Measurements from ENCODE around the gene BEND6.

BEND6 gene, protein sequence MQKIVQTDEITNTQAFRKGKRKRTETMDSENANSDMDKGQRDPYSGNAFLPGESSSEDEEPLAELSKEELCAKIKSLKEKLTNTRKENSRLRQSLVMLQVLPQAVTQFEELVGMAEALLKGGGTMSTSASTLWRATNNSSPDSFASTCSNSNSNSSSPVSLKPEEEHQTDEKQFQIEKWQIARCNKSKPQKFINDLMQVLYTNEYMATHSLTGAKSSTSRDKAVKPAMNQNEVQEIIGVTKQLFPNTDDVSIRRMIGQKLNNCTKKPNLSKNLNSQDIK

DNA sequence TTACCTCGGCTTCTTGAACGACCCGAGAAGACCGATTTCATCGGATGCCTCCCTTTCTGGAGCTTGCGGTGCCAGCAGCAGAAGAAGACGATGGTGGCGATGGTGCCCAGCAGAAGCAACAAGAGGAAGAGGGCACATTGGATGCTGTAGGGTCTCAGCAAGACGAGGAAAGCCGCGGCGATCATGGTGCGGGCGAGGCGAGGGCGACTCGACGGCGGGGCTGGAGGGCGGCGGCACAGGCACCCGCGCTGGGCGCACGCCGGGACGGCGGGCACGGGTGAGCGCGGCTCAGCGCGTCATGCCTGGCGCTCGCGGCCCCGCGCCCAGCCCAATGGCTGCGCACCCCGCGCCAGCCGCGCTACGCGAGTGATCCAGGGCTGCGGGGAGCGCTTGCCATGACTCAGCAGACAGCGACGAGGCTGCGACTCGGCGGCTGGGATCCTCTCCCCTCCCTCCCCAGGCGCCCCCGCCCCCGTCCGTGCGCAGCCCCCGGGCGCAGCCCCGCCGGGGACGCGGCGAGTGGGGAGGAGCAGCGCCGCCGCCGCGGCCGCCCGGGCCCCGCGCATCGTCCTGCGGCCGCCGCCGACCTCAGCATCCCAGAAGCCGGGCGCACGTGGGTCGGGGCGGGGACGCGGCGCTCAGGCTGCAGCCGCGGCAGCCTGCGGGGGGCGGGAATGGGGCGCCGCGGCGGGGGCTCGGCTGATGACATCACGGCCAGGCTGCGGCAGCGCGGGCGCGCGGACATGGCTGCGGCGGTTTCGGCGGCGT is at the start of gene BEND6:
BEND6 (plus strand) TSS at position 705 of the 768 bp plus-strand sequence. CDS start 26,704 bp downstream, outside the sequence.
- Mint-ChIP-seq H3K4me3 (peak within 1 kb of the TSS; percentile 93), H3K27ac (peak within 1 kb of the TSS; percentile 72), H3K27me3 (peaks cover 45% of the 10 kb centered on the region), H3K4me1 (ENCODE audit: low read depth) (peaks cover 24% of the 10 kb centered on the region), H3K36me3 (no peaks in the 10 kb centered on the region), H3K9me3 (ENCODE audit: low read depth) (no peaks in the 10 kb centered on the region)

DNA sequence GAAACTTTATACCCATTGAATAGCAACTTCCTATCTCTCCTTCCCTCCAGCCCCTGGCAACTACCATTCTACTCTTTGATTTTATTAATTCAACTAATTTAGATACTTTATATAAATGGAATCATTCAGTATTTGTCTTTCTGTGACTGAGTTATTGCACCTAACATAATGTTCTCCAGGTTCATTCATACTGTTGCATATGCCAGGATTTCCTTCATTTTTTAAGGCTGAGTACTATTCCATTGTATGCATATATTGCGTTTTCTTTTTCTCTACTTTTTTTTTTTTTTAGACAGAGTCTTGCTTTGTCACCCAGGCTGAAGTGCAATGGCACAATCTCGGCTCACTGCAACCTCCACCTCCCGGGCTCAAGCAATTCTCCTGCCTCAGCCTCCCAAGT is 49.5 kb upstream of the BEND6 start:
- Mint-ChIP-seq H3K4me3 (no peak overlapping the region), H3K4me1 (ENCODE audit: low read depth) (no peaks in the 10 kb centered on the region), H3K36me3 (no peaks in the 10 kb centered on the region), H3K9me3 (ENCODE audit: low read depth) (no peaks in the 10 kb centered on the region), H3K27ac (no peak overlapping the region), H3K27me3 (peaks cover 2% of the 10 kb centered on the region)

DNA sequence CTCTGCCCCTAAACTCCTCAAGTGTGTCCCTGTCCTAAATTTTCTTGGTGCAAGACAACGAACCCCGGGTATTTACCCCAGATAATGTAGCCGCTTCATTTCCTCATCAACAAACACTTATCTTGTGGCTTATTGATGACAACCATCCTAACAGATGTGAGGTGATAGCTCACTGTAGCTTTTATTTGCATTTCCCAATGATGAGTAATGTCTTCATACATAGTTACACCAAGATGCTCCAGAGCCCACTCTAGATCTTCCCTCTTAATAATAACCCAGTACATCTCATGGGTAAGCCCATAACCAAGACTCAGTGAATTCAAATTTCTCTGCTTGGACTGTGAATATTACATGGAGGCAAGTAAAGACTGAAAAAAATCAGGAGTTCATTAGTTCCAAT is 48.2 kb upstream of the BEND6 start:
- H3K9me3 Mint-ChIP-seq (ENCODE audit: low read depth), result no peaks in the 10 kb centered on the region
- H3K4me1 Mint-ChIP-seq (ENCODE audit: low read depth), result no peaks in the 10 kb centered on the region
- H3K4me3 Mint-ChIP-seq, result no peak overlapping the region
- H3K27ac Mint-ChIP-seq, result no peak overlapping the region
- no peaks in the 10 kb centered on the region for H3K36me3 Mint-ChIP-seq
- H3K27me3 Mint-ChIP-seq, result peaks cover 2% of the 10 kb centered on the region

DNA sequence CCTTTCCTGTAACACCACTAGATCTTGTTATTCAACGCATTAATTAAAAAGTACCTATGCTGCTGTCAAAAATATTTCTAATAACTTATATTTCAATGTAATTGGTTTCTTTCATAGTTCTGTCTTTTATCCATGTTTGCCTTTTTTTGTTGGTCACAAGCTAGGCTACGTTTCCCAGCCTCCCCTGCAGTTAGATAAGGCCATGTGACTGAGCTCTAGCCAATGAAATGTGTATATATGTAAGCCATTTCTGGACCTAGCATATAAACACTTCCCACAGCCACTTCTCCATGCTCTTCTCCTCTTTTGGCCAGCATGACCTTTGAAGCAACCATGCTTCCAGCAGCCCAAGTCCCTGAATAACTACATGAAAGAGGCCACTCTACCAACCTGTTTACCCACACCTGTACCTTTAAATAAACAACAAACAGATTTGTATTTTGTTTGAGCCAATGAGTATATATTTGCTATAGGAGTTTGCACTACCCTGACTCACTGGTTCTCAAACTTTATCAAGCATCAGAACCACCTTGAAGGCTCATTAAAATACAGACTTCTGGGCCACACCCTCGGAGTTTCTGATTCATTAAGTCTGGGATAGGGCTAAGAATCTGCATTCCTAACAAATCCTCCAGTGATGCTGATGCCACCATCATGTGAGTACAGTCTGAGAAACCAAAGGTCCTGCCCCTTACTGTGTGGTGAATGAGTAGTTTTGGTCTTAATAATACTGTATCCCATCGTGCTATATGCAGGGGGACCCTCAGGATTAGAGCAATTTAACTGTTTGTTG is 45.6 kb upstream of the BEND6 start:
- Mint-ChIP-seq H3K27ac (no peak overlapping the region), H3K27me3 (peaks cover 2% of the 10 kb centered on the region), H3K4me1 (ENCODE audit: low read depth) (peaks cover 2% of the 10 kb centered on the region), H3K4me3 (no peak overlapping the region), H3K36me3 (no peaks in the 10 kb centered on the region), H3K9me3 (ENCODE audit: low read depth) (no peaks in the 10 kb centered on the region)

DNA sequence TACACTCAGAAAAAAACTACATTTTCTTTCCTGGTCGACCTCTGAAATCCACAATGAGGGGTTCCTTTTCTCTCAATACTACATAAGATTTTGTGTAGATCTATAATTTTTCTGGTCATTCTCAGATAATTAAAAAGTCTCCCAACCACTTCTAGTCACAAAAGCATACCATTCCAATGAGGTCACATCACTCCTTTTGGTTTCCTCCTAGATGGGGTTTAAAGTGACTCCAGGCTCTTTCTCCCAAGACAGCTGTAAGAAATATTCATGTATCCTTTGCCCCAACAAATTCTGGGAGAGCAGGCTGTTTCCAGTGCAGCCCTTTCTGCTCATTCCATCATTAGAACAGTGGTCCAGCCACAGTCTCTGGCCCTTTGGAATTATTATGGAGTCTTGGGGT is 43.1 kb upstream of the BEND6 start:
- H3K4me3 Mint-ChIP-seq, result no peak overlapping the region
- no peak overlapping the region for H3K27ac Mint-ChIP-seq
- H3K27me3 Mint-ChIP-seq, result no peaks in the 10 kb centered on the region
- no peaks in the 10 kb centered on the region for H3K36me3 Mint-ChIP-seq
- peaks cover 2% of the 10 kb centered on the region for H3K4me1 Mint-ChIP-seq (ENCODE audit: low read depth)
- no peaks in the 10 kb centered on the region for H3K9me3 Mint-ChIP-seq (ENCODE audit: low read depth)

DNA sequence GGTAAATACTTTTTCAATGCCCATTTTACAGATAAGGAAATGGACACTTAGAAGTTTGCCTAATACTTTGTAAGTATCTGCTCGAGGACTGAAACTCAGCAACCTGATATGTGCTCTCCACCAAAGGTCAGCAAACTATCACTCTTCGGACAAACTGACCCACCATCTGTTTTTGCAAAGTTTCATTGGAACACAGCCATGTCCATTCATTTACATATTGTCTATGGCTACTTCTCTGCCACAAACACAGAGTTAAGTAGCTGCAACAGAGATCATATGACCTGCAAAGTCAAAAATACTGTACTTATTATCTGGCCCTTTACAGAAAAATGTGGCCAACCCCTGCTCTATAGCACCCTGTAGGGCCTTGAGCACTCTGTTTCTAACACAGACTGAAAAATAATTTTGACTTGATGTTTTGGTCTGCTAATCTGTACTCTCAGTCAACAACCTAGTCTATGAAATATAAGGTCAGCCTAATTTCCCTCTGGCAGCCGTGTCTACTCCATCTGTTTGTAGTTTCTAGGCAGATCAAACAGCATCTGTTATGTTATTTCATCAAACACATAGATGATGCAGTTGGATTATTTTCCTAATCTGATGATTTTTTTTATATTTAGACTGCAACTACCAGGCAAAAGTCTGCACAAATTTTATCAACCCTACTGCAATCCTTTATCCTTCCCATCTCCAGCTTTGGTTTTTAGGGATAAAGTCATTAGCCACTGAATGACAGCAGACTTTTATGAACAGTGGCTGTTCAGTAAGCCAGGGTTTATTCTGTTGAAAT is 41.4 kb upstream of the BEND6 start:
- H3K27me3 Mint-ChIP-seq, result no peaks in the 10 kb centered on the region
- H3K4me1 Mint-ChIP-seq (ENCODE audit: low read depth), result peaks cover 2% of the 10 kb centered on the region
- no peaks in the 10 kb centered on the region for H3K36me3 Mint-ChIP-seq
- no peak overlapping the region for H3K27ac Mint-ChIP-seq
- H3K9me3 Mint-ChIP-seq (ENCODE audit: low read depth), result no peaks in the 10 kb centered on the region
- no peak overlapping the region for H3K4me3 Mint-ChIP-seq

DNA sequence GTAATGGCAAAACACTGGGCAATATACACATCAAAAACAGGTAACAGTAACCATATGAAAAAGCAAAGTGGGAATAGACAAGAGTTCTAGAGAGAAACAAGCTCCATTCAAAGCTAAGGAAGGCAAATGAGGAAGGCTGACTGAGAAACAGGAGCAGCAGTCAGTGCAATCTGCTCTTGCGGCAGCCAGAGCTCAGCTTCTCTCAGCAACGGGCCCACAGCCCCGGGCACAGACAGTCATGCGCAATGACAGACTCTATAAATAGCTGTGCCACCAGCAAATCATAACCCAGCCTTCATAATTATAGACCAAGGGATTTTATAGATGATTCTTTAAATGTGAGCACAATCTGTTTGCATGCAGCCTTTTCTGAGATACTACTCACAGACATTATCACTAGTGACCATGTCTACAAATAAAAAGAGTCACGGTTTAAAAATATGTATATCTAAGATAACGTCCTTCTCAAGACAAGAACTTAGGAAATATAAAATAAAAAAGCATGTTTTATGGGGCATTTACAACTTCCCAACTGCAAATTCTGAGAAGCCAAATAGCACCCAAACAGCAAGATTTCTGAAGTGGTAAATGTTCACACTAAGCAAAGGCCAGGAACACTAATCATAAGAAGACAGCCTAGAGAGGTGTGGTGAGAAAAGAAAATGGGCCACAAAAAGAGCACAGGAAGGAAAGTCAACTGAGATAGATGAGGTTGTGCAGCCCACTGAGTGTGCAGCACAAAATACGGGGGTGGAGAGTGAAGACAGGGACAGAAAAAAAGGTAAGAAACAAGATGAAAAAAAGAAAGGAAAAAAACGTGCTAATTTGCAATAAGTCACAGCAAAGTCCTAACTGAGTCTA is 39.9 kb upstream of the BEND6 start:
- H3K36me3 Mint-ChIP-seq, result no peaks in the 10 kb centered on the region
- H3K9me3 Mint-ChIP-seq (ENCODE audit: low read depth), result no peaks in the 10 kb centered on the region
- no peak overlapping the region for H3K4me3 Mint-ChIP-seq
- H3K27ac Mint-ChIP-seq, result no peak overlapping the region
- peaks cover 2% of the 10 kb centered on the region for H3K4me1 Mint-ChIP-seq (ENCODE audit: low read depth)
- peaks cover 2% of the 10 kb centered on the region for H3K27me3 Mint-ChIP-seq

DNA sequence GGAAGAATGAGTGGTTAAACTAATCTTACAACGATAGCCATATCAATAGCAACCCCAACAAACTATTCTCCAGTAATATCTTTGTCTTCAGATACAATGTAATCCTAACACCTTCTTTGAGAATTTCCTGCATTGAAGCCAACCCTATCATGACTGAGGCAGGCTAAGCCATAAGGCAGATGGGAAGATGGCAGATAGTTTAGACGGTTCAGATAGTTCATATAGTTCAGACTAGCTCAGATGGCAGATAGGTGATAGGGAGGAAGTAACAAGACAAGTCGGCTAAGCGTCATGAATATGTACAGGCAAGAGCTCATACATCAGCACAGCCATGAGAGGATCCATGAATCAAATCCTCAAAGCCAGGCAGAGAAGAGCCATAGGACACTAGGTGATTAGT is 39.1 kb upstream of the BEND6 start:
- Mint-ChIP-seq H3K4me1 (ENCODE audit: low read depth) (peaks cover 2% of the 10 kb centered on the region), H3K9me3 (ENCODE audit: low read depth) (no peaks in the 10 kb centered on the region), H3K27me3 (peaks cover 2% of the 10 kb centered on the region), H3K27ac (no peak overlapping the region), H3K4me3 (no peak overlapping the region), H3K36me3 (no peaks in the 10 kb centered on the region)

DNA sequence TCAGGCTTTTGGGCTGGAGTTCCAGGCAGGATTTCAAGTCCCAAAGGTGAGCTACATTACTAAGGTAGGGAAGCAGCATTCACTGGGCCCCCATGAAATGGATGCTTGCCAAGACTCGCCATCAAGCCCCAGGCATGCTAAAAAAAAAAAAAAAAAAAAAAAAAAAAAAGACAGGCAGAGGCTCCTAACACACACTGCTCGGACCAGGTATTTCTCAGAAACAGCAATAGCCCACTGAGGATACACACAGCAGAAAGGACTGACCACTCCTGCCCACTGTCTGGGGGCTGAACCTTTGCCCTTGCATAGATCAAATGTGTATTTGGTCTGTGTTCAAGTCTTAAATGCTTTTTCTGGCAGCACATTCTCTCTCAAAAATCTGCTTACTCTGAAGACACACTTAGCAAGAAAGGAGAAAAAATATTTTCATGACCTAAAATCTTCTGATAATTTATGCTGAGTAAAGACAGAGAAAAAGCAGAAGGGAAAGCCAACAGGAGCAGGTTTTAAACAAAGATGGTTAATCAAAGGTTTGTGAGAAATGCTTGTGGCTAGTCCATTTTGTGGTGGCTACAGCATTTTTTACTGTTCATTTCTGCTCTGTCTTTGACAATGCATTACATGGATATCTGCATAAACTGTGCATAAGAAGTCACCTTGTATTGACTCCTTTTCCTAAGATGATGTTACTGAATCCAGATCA is 37.9 kb upstream of the BEND6 start:
- H3K27me3 Mint-ChIP-seq, result peaks cover 3% of the 10 kb centered on the region
- H3K4me1 Mint-ChIP-seq (ENCODE audit: low read depth), result peaks cover 2% of the 10 kb centered on the region
- H3K36me3 Mint-ChIP-seq, result no peaks in the 10 kb centered on the region
- H3K9me3 Mint-ChIP-seq (ENCODE audit: low read depth), result no peaks in the 10 kb centered on the region
- no peak overlapping the region for H3K27ac Mint-ChIP-seq
- H3K4me3 Mint-ChIP-seq, result no peak overlapping the region

DNA sequence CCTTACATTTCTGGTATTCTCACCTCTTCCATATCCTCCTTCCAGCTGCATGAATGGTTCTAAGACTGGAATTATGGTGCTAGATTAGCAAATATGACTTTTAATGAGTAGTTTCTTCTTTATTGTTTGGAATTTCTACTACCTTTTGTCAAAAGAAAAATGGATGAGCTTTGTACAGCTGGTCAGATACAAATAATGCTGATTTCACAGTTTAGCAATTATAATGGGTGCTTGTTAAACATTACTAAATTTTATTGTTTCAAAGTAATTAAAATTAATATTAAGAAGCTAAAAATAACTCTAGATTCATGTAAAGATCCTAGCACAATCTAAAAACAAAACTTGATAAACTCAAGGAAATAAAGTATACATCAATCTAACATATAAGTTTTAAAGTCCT is 32.3 kb upstream of the BEND6 start:
- H3K27me3 Mint-ChIP-seq, result peaks cover 14% of the 10 kb centered on the region

DNA sequence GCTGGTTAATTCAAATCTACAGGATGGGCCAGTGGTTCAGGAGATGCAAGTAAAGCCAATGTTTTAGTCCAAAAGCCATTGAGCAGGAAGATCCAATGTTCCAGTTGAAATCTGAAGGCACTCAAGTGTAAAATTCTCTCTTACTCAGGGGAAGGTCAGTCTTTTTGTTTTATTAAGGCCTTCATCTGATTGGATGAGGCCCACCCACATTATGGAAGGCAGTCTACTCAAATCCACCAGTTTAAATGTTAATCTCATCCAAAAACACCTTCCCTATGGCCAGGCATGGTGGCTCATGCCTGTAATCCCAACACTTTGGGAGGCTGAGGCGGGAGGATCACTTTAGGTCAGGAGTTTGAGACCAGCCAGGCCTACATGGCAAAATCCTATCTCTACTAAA is 31.3 kb upstream of the BEND6 start:
- H3K27me3 Mint-ChIP-seq, result peaks cover 15% of the 10 kb centered on the region
- H3K4me3 Mint-ChIP-seq, result no peak overlapping the region
- H3K9me3 Mint-ChIP-seq (ENCODE audit: low read depth), result no peaks in the 10 kb centered on the region

More for the DNA sequence above, 32.3 kb upstream of the BEND6 start:
- no peaks in the 10 kb centered on the region for H3K4me1 Mint-ChIP-seq (ENCODE audit: low read depth)
- no peaks in the 10 kb centered on the region for H3K9me3 Mint-ChIP-seq (ENCODE audit: low read depth)
- H3K36me3 Mint-ChIP-seq, result peaks cover 2% of the 10 kb centered on the region
- no peak overlapping the region for H3K4me3 Mint-ChIP-seq
- H3K27ac Mint-ChIP-seq, result no peak overlapping the region

DNA sequence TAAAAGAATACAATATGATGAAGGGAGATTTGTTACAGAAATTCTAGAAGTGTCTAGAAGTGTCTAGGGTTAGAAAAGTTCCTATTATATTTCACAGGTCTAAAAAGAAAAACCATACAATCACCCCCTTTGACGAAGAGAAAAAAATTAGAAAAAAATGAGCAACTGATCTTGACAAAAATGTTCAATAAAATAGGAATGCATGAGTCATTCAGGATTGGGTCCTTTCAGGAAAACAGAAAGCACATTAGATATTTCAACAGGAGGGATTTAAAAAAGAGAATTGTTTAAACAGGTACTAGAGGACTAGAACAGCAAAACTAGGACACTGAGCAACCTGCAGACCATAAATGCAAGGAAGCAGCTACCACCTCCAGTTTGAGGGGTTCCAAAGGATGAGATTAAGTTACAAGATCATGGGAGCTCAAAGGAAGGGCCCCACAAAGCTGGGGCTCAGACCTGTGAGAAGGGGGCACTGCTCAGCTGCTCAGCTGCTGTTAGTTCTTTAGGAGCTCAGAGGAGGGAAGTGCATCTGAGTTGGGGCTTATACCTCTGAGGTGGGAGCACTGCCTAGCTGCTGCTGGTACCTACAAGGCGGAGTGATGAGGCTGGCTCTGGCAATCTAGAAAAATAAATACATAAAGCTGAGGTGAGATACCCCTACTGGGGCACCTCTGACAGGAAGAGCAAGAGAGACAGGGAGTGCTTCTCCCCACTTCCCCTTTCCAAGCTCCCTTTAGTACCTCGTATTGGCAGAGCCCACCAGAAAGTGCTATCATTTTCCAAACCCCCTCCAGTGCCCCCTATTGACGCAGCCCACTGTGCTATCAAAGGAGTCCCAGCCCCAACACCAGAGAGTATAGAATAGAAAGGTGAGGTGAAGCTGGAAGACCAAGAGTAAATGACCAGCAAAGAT is 27.1 kb upstream of the BEND6 start:
- no peaks in the 10 kb centered on the region for H3K9me3 Mint-ChIP-seq (ENCODE audit: low read depth)
- H3K4me1 Mint-ChIP-seq (ENCODE audit: low read depth), result no peaks in the 10 kb centered on the region
- H3K27me3 Mint-ChIP-seq, result peaks cover 13% of the 10 kb centered on the region
- H3K4me3 Mint-ChIP-seq, result no peak overlapping the region
- peaks cover 2% of the 10 kb centered on the region for H3K36me3 Mint-ChIP-seq
- H3K27ac Mint-ChIP-seq, result no peak overlapping the region

More for the DNA sequence above, 31.3 kb upstream of the BEND6 start:
- no peaks in the 10 kb centered on the region for H3K4me1 Mint-ChIP-seq (ENCODE audit: low read depth)
- no peak overlapping the region for H3K27ac Mint-ChIP-seq
- H3K36me3 Mint-ChIP-seq, result peaks cover 2% of the 10 kb centered on the region
